Nephron (organoid): ENCODE data around the gene C22orf23.

Experiments
- H3K27ac Mint-ChIP-seq, 3 experiments: 2 replicates each; pipeline ENCODE4 v1.8.0; 2020; ENCODE audit warnings: mixed read lengths in 3 of 3, mild to moderate bottlenecking in 2 of 3, moderate library complexity in 1 of 3
- H3K27me3 Mint-ChIP-seq: 2 replicates; pipeline ENCODE4 v1.8.0; 2021; ENCODE audit warnings: low read depth, mild to moderate bottlenecking, moderate library complexity, mixed read lengths
- H3K36me3 Mint-ChIP-seq: 2 replicates; pipeline ENCODE4 v1.8.0; 2020; ENCODE audit warnings: low read depth, mixed read lengths
- H3K4me1 Mint-ChIP-seq: 2 replicates; pipeline ENCODE4 v1.8.0; 2020; ENCODE audit warnings: mixed read lengths
- H3K4me3 Mint-ChIP-seq, 3 experiments: 2 replicates each; pipeline ENCODE4 v1.8.0; 2020; ENCODE audit warnings: mild to moderate bottlenecking in 3 of 3, mixed read lengths in 3 of 3, moderate library complexity in 2 of 3
- H3K9me3 Mint-ChIP-seq: 2 replicates; pipeline ENCODE4 v1.8.0; 2020; ENCODE audit warnings: mixed read lengths
- TF ChIP-seq, protein P1 (sequence below), 3 experiments: fragments of 200-600 bp; sonication (generic); IDR thresholded peaks; one replicate each; pipeline ENCODE4 v1.5.0; 2021; ENCODE audit warnings: antibody characterized with exemption in 3 of 3; ENCODE audit not compliant: unreplicated experiment in 3 of 3

C22orf23 gene

DNA sequence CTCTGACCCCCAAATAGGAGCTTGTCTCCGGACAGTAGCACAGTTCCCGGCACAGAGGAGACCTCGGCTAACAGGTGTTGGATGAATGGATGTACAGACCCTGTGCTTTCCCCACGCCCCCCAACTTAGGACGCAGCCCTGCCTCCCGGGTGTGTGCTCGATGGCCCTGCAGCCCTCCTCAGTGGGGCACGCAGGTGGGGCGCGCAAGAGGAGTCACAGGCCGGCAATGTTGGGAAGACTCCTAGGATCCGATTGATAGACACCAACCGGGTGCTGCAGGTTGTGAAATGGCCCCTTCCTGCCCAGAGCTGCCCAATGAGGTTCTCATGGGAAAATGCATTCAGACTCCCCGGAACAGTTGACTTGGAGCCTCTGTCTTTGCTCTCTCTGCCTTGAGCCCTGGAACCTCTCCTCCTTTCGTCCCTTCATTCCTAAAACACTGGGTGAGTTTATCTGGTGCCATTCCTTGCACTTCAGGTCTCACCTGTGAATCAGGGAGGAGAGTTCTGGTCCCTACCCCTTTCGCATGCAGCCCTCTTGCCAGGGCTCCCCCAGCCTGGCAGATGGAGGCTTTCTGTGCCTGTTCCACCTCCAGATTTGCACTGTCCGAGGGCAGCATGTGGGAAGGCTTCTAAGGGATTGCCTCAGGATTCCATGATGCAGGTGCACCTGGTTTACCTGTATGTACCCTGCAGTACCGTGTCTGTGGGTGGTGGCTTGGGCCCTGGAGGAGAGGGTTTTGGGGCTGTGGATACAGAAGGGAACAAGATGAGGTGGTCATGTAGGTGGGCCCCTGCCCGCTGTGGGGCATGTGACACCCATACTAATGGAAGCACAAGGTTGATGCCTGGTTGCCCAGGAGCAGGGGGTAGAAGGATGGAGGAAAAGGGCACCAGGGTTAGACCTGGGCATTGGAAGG lies 46.1 kb downstream of the C22orf23 start:
- TF ChIP-seq, protein P1, sequence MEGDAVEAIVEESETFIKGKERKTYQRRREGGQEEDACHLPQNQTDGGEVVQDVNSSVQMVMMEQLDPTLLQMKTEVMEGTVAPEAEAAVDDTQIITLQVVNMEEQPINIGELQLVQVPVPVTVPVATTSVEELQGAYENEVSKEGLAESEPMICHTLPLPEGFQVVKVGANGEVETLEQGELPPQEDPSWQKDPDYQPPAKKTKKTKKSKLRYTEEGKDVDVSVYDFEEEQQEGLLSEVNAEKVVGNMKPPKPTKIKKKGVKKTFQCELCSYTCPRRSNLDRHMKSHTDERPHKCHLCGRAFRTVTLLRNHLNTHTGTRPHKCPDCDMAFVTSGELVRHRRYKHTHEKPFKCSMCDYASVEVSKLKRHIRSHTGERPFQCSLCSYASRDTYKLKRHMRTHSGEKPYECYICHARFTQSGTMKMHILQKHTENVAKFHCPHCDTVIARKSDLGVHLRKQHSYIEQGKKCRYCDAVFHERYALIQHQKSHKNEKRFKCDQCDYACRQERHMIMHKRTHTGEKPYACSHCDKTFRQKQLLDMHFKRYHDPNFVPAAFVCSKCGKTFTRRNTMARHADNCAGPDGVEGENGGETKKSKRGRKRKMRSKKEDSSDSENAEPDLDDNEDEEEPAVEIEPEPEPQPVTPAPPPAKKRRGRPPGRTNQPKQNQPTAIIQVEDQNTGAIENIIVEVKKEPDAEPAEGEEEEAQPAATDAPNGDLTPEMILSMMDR (IDR thresholded peaks at IDR 0.05; ENCODE audit: unreplicated experiment in 3 of 3), result no peak
- H3K27me3 Mint-ChIP-seq, result peaks cover 3% of the 10 kb centered on the region
- peaks cover 58% of the 10 kb centered on the region for H3K4me1 Mint-ChIP-seq
- H3K36me3 Mint-ChIP-seq, result no peaks in the 10 kb centered on the region
- H3K27ac Mint-ChIP-seq, result peak overlapping the region; percentile 81 to 92 (median 91)
- H3K9me3 Mint-ChIP-seq, result no peaks in the 10 kb centered on the region
- H3K4me3 Mint-ChIP-seq, result peak overlapping the region; percentile 82 to 96 (median 92)

DNA sequence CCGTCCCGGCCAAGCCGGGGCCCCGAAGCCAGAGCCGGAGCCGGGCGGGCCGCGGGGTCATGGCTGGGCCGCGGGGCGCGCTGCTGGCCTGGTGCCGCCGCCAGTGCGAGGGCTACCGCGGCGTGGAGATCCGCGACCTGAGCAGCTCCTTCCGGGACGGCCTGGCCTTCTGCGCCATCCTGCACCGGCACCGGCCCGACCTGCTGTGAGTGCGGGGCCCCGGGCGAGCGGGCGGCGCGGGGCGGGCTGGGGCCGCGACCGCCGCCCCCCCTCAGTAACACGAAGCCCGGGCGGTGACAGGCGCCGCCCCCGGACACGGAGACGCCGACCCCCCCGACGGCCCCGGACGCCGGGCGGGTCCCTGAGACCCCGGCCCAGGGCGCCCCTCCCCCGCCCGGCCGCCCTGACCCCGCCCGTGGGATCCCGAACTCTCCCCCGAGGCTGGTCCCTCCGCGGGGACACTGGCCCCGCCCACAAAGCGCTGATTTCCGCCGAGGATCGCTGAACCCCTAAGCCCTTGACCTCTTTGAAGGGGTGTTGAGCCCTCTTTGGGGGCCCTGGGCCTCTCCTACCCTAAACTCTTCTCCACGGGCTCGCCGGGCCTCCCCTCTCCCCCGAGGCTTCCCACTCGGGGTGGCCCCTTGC lies 46.9 kb downstream of the C22orf23 start:
- Mint-ChIP-seq H3K36me3 (no peaks in the 10 kb centered on the region), H3K4me3 (peak overlapping the region; percentile 82 to 96 (median 92)), H3K27me3 (peaks cover 6% of the 10 kb centered on the region), H3K9me3 (no peaks in the 10 kb centered on the region), H3K27ac (peak overlapping the region; percentile 81 to 92 (median 91)), H3K4me1 (peaks cover 50% of the 10 kb centered on the region)
- TF ChIP-seq, protein P1 (IDR thresholded peaks at IDR 0.05; ENCODE audit: unreplicated experiment in 3 of 3), result no peak

DNA sequence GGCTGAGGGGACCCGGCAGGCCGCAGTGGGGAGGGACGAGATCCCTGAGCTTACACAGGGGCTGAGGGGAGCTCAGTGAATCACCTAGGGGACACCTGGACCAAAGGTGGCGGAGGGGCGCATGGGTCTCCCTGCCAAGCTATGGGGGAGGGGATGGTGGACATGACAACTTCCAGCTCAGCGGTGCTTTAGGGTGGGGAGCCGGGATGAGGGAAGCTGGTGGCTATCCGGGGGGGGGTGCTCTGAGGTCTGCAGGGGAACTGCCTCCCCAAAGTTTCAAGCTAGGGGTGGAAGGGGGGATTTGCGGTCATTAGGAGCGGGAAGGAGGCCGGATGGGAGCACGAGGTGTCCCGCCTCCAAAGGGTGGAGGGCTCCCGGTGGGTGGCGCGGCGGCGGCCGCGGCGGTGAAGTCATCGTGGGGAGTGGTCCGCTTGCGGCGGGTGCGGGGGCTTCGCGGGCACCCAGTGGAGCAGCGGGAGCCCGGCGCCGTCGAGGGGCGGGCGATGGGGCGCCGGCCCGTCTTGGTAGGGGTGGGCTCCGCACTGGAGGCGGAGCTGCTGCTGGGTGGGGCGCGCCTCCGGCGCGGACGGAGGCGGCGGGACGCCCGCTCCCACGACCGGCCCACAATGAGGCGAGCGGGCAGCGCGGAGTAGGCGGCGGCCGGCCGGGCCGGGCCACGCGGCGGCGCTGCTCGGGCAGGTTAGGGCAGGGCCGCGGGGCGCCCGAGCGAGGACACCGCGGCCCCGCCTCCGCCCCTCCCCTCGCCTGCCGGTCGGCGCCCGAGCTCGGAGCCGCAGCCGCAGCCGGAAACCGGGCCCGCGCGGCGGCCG lies 47.7 kb downstream of the C22orf23 start, which contains the start of gene MICALL1:
Gene MICALL1, plus strand, starts transcription at position 764 of the 830 bp plus-strand sequence. CDS start 126 bp downstream, outside the sequence.
- peak within 1 kb of the TSS; percentile 81 to 92 (median 91) for H3K27ac Mint-ChIP-seq
- TF ChIP-seq, protein P1 (IDR thresholded peaks at IDR 0.05; ENCODE audit: unreplicated experiment in 3 of 3), result no peak
- H3K36me3 Mint-ChIP-seq, result no peaks in the 10 kb centered on the region
- peak within 1 kb of the TSS; percentile 89 to 96 (median 92) for H3K4me3 Mint-ChIP-seq
- H3K27me3 Mint-ChIP-seq, result peaks cover 6% of the 10 kb centered on the region
- peaks cover 42% of the 10 kb centered on the region for H3K4me1 Mint-ChIP-seq
- H3K9me3 Mint-ChIP-seq, result no peaks in the 10 kb centered on the region

DNA sequence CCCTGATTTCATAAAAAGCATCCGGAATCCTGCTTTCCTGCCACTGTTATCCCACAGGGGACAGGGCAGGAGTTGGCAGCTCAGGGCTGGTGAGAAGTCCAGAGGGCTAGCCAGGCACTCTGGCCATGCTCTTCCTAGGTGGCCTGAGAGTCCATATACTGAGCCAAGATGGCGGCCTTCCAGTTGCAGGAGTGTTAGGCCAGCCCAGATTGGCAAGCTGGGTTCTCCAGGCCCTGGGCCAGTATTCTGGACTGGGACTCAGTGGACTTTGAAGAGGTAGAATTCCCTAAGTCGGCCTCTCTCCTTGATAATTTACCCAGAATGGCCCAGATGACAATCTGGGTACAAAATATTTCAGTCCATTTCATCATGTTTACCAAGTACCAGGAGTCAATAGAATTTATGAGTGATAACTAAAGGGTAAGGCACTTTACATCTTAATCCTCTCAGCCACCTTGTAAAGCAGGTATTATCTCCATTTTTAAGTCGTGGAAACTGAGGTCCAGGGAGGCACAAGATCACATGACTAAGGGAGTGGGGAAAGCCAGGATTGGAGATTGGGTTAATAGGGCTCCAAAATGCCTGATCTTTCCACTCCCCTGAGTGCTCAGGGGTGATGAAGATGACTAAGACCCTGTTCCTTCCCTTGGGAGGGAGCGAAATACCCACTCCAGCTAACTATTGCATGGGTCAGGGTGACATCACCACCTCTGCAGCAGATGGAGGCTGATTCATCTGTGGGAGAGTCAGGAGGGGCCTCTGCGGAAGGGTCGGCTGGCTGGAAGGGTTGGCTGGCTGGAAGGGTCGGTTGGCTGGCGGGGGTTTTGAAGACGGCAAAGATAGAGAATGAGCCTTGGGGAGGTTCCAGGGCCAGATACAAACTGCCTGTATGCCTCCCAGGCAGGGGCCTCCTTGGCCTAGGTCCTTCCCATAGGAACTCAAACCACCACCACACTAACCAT lies 48.5 kb downstream of the C22orf23 start:
- Mint-ChIP-seq H3K9me3 (no peaks in the 10 kb centered on the region), H3K27me3 (peaks cover 6% of the 10 kb centered on the region), H3K36me3 (no peaks in the 10 kb centered on the region), H3K4me1 (peaks cover 33% of the 10 kb centered on the region), H3K27ac (peak overlapping the region; percentile 81 to 90 (median 84)), H3K4me3 (peak overlapping the region; percentile 85 to 89 (median 89))
- TF ChIP-seq, protein P1 (IDR thresholded peaks at IDR 0.05; ENCODE audit: unreplicated experiment in 3 of 3), result no peak
